GM10248 (cell line): Measurements from ENCODE around the gene MRPL34.

ENCODE experiments used
- CTCF ChIA-PET: fragments of 300-600 bp; sonication (Branson Sonifier 250); formaldehyde crosslinking; extraction: SDS; loops from one replicate; lab custom pipeline; 2021; ENCODE audit warnings: antibody characterized with exemption; lab: Yijun Ruan, JAX
- POLR2A ChIA-PET: fragments of 350-650 bp; sonication (Branson Sonifier 250); formaldehyde crosslinking; extraction: SDS; loops from one replicate; lab custom pipeline; 2020; ENCODE audit warnings: antibody characterized with exemption; lab: Yijun Ruan, JAX
- DNase-seq: peaks from one replicate; pipeline ENCODE4 v3.0.0; 2012; ENCODE audit errors: extremely low spot score
- TF ChIP-seq, protein P1 (sequence below): IDR thresholded peaks from 2 replicates; pipeline ENCODE4 v1.5.1; 2012; ENCODE audit warnings: mild to moderate bottlenecking, low read depth; ENCODE audit errors: extremely low read depth, missing control alignments, control extremely low read depth

The MRPL34 gene

DNA sequence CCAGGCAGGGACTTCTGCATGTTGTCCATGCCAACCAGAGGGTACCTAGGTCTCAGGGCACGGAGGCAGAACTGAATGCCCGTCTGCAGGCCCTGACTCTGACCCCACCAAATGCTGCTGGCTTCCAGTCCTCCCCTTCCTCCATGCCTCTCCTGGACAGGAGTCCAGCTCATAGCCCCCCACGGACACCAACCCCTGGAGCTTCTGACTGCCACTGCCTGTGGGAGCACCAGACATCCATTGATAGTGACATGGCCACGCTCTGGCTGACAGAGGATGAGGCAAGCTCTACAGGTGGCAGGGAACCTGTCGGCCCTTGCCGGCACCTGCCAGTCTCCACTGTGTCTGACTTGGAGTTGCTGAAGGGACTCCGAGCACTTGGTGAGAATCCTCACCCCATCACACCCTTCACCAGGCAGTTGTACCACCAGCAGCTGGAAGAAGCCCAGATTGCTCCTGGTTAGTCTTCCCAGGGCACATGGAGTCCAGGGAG, 22.1 kb upstream of the MRPL34 start:
- ChIA-PET CTCF (interaction anchor here (0.6 to 5.7 kb wide), 19 partner anchors 9 to 569 kb away, joined by 3 to 54 read pairs (median 5); partner anchors contain the start of genes ABHD8, BABAM1 and USHBP1), POLR2A (no interaction called here)
- DNase-seq, result no peak
- TF ChIP-seq, protein P1, sequence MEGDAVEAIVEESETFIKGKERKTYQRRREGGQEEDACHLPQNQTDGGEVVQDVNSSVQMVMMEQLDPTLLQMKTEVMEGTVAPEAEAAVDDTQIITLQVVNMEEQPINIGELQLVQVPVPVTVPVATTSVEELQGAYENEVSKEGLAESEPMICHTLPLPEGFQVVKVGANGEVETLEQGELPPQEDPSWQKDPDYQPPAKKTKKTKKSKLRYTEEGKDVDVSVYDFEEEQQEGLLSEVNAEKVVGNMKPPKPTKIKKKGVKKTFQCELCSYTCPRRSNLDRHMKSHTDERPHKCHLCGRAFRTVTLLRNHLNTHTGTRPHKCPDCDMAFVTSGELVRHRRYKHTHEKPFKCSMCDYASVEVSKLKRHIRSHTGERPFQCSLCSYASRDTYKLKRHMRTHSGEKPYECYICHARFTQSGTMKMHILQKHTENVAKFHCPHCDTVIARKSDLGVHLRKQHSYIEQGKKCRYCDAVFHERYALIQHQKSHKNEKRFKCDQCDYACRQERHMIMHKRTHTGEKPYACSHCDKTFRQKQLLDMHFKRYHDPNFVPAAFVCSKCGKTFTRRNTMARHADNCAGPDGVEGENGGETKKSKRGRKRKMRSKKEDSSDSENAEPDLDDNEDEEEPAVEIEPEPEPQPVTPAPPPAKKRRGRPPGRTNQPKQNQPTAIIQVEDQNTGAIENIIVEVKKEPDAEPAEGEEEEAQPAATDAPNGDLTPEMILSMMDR, result no peak

DNA sequence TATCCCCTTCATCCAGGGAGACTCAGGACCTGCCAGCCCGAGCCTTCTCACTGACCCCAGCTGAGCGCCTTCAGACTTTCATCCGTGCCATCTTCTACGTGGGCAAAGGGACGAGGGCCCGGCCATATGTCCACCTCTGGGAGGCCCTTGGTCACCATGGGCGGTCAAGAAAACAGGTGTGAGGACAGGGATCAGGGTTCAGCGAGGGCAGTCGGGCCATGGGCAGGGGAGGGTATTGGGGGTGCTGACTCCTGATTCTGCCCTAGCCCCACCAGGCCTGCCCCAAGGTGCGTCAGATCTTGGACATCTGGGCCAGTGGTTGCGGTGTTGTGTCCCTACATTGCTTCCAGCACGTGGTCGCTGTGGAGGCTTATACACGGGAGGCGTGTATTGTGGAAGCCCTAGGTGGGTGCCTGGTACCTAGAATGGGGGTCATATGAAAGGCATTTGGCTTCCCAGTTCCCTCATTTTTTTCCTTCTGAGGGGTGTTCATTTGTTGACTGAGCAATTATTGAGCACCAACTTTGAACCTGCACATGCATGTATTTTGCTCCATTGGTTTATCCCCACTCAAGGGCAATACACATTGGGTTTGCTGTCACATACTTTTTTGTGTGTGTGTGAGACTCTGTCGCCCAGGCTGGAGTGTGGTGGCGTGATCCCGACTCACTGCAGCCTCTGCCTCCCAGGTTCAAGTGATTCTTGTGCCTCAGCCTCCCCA, 20.1 kb upstream of the MRPL34 start:
- no peak for DNase-seq
- ChIA-PET CTCF (interaction anchor here (1.5 to 5.7 kb wide), 3 partner anchors 19 to 23 kb away, joined by 4 to 46 read pairs (median 4); partner anchors contain the start of genes BABAM1, MRPL34 and USHBP1), POLR2A (no interaction called here)
- TF ChIP-seq, protein P1, result no peak

DNA sequence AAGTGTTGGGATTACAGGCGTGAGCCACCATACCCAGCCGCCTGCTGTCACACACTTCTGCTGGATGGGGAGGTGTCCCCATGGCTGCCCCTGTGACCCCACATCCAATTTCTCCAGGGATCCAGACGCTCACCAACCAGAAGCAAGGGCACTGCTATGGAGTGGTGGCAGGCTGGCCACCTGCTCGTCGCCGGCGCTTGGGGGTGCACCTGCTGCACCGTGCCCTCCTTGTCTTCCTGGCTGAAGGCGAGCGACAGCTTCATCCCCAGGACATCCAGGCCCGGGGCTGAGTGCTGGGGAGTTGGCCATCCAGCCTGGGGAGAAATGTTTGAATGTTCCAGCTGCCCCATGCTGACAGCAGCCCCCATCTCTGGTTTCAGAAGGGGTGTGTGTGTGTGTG, 19.4 kb upstream of the MRPL34 start:
- DNase-seq, result no peak
- TF ChIP-seq, protein P1, result no peak
- CTCF ChIA-PET, result interaction anchor here (0.9 to 1.5 kb wide), 3 partner anchors 14 to 99 kb away, joined by 3 to 4 read pairs (median 4); partner anchors contain the start of gene USHBP1
- POLR2A ChIA-PET, result no interaction called here

DNA sequence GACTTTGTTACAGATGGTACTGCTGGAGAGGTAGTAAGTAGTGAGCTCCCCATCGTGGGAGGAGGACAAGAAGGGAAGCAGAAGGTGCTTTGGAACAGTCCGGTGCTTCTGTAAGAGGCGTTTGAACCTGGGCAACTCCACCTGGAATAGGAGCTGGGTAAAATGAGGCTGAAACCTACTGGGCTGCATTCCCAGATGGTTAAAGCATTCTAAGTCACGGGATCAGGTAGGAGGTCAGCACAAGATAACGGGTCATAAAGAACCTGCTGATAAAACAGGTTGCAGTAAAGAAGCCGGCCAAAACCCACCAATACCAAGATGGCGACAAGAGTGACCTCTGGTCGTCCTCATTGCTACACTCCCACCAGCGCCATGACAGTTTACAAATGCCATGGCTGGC, 18.9 kb upstream of the MRPL34 start:
- no peak for DNase-seq
- CTCF ChIA-PET, result interaction anchor here (0.9 to 1.5 kb wide), 3 partner anchors 13 to 99 kb away, joined by 3 to 4 read pairs (median 4); partner anchors contain the start of gene USHBP1

DNA sequence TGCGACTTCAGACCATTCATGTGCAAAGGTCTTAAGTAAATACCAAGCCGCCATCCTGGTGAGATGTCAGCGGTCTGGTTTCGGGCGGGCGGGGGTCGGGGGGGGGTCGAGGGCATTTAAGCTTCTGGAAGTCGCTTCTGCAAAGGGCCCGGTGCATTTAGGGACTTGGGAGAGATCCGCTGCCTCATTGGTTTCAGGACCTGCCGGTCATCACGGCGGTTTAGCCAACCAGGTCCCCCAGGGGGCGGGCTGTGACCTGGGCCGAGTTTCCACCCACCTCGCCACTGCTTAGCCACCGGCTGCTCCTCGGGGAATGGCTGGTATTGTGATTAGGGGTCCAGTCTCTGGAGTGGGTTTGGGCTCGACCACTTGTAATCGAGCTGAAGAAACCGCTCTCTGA, 16.2 kb upstream of the MRPL34 start:
- ChIA-PET CTCF (interaction anchor here (7.8 kb wide), 1 partner anchor 14 kb away, joined by 51 read pairs; the partner anchor contains the start of genes ABHD8 and MRPL34), POLR2A (no interaction called here)
- TF ChIP-seq, protein P1, result no peak
- peak; percentile 89 for DNase-seq

More for the DNA sequence above, 18.9 kb upstream of the MRPL34 start:
- TF ChIP-seq, protein P1, result no peak
- POLR2A ChIA-PET, result no interaction called here

DNA sequence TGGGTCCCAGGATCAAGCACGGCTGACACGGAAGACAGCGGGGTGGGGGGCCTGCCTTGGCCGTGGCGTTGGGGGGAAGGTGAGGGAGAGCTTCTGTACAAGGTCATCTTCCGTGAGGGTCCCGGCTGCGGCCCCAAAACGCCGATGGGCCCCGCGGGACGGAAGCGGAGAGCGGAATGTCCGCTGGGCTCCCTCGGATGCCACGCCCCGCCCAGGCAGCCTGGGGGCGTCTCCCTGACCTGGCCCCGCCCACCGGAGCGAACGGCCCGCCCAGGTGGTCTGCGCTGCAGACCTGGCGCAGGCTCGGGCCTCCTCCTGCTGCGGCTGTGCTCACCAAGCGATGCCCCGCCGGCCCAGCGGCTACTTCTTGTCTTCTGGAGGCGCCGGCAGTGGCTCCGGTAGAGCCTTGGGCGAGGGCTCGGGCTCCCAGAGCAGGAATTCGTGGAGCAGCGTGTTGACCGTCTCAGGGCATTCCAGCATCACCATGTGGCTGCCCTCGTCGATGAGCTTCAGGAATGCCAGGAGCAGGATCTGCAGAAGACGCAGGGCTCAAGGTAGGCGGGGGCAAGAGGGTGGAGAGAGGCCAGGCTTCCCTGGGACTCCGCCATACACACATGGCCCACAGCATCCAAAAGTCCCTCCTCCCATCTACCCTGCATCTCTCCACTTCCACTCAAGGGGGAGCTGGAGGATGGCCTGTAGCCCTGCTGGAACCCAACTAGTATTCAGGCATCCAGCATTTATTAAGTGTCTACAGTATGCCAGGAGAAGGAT, 13.2 kb upstream of the MRPL34 start:
- CTCF ChIA-PET, result interaction anchor here (0.7 to 7.8 kb wide), 12 partner anchors 10 to 120 kb away, joined by 3 to 53 read pairs (median 4); partner anchors contain the start of genes ABHD8, ANKLE1, DDA1 and MRPL34
- DNase-seq, result peak; percentile 97
- POLR2A ChIA-PET, result interaction anchor here (0.5 kb wide), 1 partner anchor 106 kb away, joined by 6 read pairs; no protein-coding TSS in a partner anchor
- TF ChIP-seq, protein P1, result peak; percentile 89
